HUES6 (cell line): Measurements from ENCODE around the gene MSX1.

Experiments
- H3K27ac ChIP-seq: 2 replicates; pipeline ENCODE4 v1.7.0; 2013; ENCODE audit warnings: low read depth, mild to moderate bottlenecking, low read length, inconsistent platforms
- H3K27me3 ChIP-seq: 2 replicates; pipeline ENCODE4 v1.6.1; 2013; ENCODE audit warnings: low read length; ENCODE audit not compliant: control insufficient read depth, insufficient read depth
- H3K36me3 ChIP-seq: 2 replicates; pipeline ENCODE4 v1.6.1; 2013; ENCODE audit warnings: low read length; ENCODE audit not compliant: control insufficient read depth, insufficient read depth
- H3K4me1 ChIP-seq: 2 replicates; pipeline ENCODE4 v1.6.1; 2013; ENCODE audit warnings: low read length; ENCODE audit not compliant: control insufficient read depth, insufficient read depth
- H3K4me3 ChIP-seq: 2 replicates; pipeline ENCODE4 v1.5.1; 2013; ENCODE audit warnings: low read depth, low read length
- H3K9ac ChIP-seq: one replicate; pipeline ENCODE4 v1.6.1; 2013; ENCODE audit warnings: mild to moderate bottlenecking, low read length
- H3K9me3 ChIP-seq: 2 replicates; pipeline ENCODE4 v1.6.1; 2013; ENCODE audit warnings: low read depth, low read length; ENCODE audit not compliant: control insufficient read depth, insufficient read depth

The MSX1 gene

GRCh38 chr4:4870576-4871241 is 11.2 kb downstream of the MSX1 start:
- Histone ChIP-seq H3K27me3 (peaks cover 100% of the 10 kb centered on the region), H3K4me1 (peaks cover 51% of the 10 kb centered on the region; the same call in 1 of the 2 replicates), H3K9ac (no peak overlapping the region), H3K4me3 (peak overlapping the region; percentile 36; the same call in 1 of the 2 replicates), H3K9me3 (no peaks in the 10 kb centered on the region), H3K36me3 (no peaks in the 10 kb centered on the region), H3K27ac (no peak overlapping the region)

GRCh38 chr4:4871242-4871572 is 11.7 kb downstream of the MSX1 start:
- no peaks in the 10 kb centered on the region for H3K36me3 ChIP-seq
- peaks cover 100% of the 10 kb centered on the region for H3K27me3 ChIP-seq
- no peaks in the 10 kb centered on the region for H3K9me3 ChIP-seq
- no peak overlapping the region for H3K9ac ChIP-seq
- peak overlapping the region; percentile 36 for H3K4me3 ChIP-seq
- H3K27ac ChIP-seq, result no peak overlapping the region
- H3K4me1 ChIP-seq, result peaks cover 51% of the 10 kb centered on the region; the same call in 1 of the 2 replicates

- H3K36me3 ChIP-seq, result no peaks in the 10 kb centered on the region
- H3K4me3 ChIP-seq, result peak overlapping the region; percentile 36
- H3K9me3 ChIP-seq, result no peaks in the 10 kb centered on the region
- H3K27me3 ChIP-seq, result peaks cover 99% of the 10 kb centered on the region
- H3K9ac ChIP-seq, result no peak overlapping the region
- no peak overlapping the region for H3K27ac ChIP-seq
- H3K4me1 ChIP-seq, result peaks cover 47% of the 10 kb centered on the region; the same call in 1 of the 2 replicates
Measured at GRCh38 chr4:4871573-4872313, 12.3 kb downstream of the MSX1 start.

- H3K27me3 ChIP-seq, result peaks cover 98% of the 10 kb centered on the region
- H3K9ac ChIP-seq, result no peak overlapping the region
- peak overlapping the region; percentile 36; the same call in 1 of the 2 replicates for H3K4me3 ChIP-seq
- H3K4me1 ChIP-seq, result peaks cover 46% of the 10 kb centered on the region; the same call in 1 of the 2 replicates
- no peaks in the 10 kb centered on the region for H3K36me3 ChIP-seq
- no peak overlapping the region for H3K27ac ChIP-seq
- H3K9me3 ChIP-seq, result no peaks in the 10 kb centered on the region
Measured at GRCh38 chr4:4872314-4872903, 12.9 kb downstream of the MSX1 start.

DNA sequence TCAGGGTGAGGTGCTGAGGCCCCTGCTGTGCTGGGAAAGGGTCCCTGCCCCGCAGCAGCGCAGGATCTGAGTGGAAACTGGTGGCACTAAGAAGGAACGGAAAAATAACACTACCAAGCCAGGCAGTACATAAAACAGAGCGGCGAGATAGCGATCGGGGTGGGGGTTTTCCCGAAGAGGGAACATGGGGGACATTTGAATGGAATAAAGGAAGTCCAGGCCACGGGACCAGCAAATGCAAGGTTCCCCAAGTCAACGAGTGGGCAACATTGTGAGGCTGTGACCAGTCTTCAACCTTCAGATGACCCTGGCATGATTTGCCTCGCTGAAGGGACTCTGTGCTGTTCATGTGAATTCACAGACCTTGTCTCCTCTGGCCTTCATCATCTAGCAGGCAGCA is 13.7 kb downstream of the MSX1 start:
- Histone ChIP-seq H3K4me1 (peaks cover 42% of the 10 kb centered on the region; the same call in 1 of the 2 replicates), H3K36me3 (no peaks in the 10 kb centered on the region), H3K9me3 (no peaks in the 10 kb centered on the region), H3K9ac (no peak overlapping the region), H3K27ac (no peak overlapping the region), H3K27me3 (peaks cover 98% of the 10 kb centered on the region), H3K4me3 (no peak overlapping the region)

DNA sequence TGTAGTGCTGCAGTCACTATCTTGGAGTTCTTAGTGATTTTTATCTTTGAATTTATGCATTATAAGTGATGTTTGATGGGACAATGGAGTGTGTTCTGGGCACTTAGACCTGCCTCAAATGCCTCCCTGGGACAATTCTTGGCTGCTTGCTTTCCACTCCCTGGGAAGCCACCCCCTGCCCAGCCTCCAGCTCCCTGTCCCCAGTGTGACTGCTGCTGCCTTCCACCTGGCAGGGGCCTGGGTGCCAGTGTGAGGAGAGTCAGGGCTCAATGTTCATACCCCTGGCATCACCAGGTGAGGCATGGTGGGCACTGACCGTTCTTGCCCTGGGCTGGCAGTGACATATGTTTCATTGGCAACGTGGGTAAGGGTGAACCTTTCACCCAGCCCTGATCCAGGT is 14.8 kb downstream of the MSX1 start:
- Histone ChIP-seq H3K27me3 (peaks cover 98% of the 10 kb centered on the region), H3K9me3 (no peaks in the 10 kb centered on the region), H3K27ac (no peak overlapping the region), H3K4me1 (peaks cover 33% of the 10 kb centered on the region; the same call in 1 of the 2 replicates), H3K9ac (no peak overlapping the region), H3K36me3 (no peaks in the 10 kb centered on the region), H3K4me3 (no peak overlapping the region)

DNA sequence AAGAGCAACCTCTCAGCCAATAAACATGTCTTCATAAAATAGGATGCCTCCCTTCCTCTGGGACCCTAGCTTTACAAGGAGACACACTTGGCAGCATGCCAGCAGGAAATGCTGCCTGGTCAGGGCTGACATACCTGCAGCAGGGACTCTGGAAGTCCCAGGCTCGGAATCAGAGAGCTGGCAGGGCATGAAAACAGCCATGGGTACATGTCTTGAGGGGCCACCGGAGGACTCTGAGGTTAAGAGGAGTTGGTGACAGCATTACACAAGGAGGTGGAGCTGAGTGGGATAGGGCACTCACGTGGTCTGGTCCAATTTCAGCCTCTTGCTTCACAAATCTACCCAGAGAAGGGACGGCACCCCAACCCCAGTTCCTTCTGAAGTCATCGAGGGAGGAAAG is 15.7 kb downstream of the MSX1 start:
- Histone ChIP-seq H3K9me3 (no peaks in the 10 kb centered on the region), H3K4me1 (peaks cover 27% of the 10 kb centered on the region; the same call in 1 of the 2 replicates), H3K4me3 (no peak overlapping the region), H3K27ac (no peak overlapping the region), H3K36me3 (no peaks in the 10 kb centered on the region), H3K9ac (no peak overlapping the region), H3K27me3 (peaks cover 98% of the 10 kb centered on the region)

GRCh38 chr4:4875611-4876010 is 16.1 kb downstream of the MSX1 start:
- Histone ChIP-seq H3K9me3 (no peaks in the 10 kb centered on the region), H3K27ac (no peak overlapping the region), H3K4me1 (peaks cover 22% of the 10 kb centered on the region; the same call in 1 of the 2 replicates), H3K4me3 (no peak overlapping the region), H3K27me3 (peaks cover 93% of the 10 kb centered on the region), H3K9ac (no peak overlapping the region), H3K36me3 (no peaks in the 10 kb centered on the region)

DNA sequence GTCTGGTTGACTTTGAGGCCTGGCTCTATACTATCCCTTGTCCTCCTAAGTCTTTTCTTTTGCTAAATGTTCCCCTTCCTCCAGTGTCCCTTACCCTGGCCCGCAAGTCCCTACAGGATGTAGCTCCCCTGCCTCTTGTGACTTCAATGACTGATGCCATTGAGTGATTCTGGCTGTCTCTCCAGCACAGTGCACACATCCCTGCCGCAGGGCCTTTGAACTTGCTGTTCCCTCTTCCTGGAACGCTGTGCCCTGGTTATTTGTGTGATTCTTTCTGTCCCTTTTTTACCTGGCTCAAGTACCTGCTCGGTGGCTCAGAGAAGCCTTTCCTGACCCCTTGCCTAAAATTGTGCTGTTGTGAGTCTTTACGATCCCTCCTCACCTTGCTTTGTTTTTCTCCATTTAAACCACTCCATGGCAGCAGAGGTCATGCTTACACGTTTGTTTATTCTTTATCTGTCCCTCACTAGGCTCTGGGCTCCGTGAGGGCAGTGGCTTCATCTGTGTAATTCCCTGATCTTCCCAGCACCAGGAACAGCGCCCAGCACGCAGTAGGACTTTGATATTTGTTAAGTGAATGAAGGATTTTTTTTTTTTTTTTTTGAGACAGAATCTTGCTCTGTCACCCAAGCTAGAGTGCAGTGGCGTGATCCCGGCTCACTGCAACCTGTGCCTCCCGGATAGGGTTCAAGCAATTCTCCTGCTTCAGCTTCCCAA is 17.6 kb downstream of the MSX1 start:
- Histone ChIP-seq H3K27ac (no peak overlapping the region), H3K4me3 (no peak overlapping the region), H3K27me3 (peaks cover 79% of the 10 kb centered on the region), H3K9me3 (no peaks in the 10 kb centered on the region), H3K36me3 (no peaks in the 10 kb centered on the region), H3K4me1 (peaks cover 9% of the 10 kb centered on the region; the same call in 1 of the 2 replicates), H3K9ac (no peak overlapping the region)

- no peaks in the 10 kb centered on the region for H3K4me1 ChIP-seq
- H3K36me3 ChIP-seq, result no peaks in the 10 kb centered on the region
- no peak overlapping the region for H3K27ac ChIP-seq
- no peak overlapping the region for H3K4me3 ChIP-seq
- H3K9me3 ChIP-seq, result no peaks in the 10 kb centered on the region
- peaks cover 49% of the 10 kb centered on the region for H3K27me3 ChIP-seq
- no peak overlapping the region for H3K9ac ChIP-seq
Measured at GRCh38 chr4:4880492-4880891, 21.0 kb downstream of the MSX1 start.
